Measurements from ENCODE around the gene PABPC1L.

Gene PABPC1L

GRCh38 chr20:44938637-44939036 is 28.8 kb downstream of the PABPC1L start:
- Histone ChIP-seq H3K27me3 (ENCODE audit: insufficient read depth, low read length) (no peaks in the 10 kb centered on the region), H3K36me3 (ENCODE audit: insufficient read depth, low read length) (peaks cover 29% of the 10 kb centered on the region), H3K4me3 (ENCODE audit: low read length) (no peak overlapping the region)

GRCh38 chr20:44941120-44941691 is 31.3 kb downstream of the PABPC1L start:
- Histone ChIP-seq H3K27me3 (ENCODE audit: insufficient read depth, low read length) (no peaks in the 10 kb centered on the region), H3K9me3 (ENCODE audit: low read length) (no peaks in the 10 kb centered on the region), H3K4me1 (ENCODE audit: insufficient read depth, low read length) (no peaks in the 10 kb centered on the region), H3K4me3 (ENCODE audit: low read length) (no peak overlapping the region), H3K36me3 (ENCODE audit: insufficient read depth, low read length) (peaks cover 44% of the 10 kb centered on the region), H2AFZ (ENCODE audit: low read depth, low read length) (no peak overlapping the region)

More at GRCh38 chr20:44938637-44939036, 28.8 kb downstream of the PABPC1L start:
- Histone ChIP-seq H2AFZ (ENCODE audit: low read depth, low read length) (no peak overlapping the region), H3K9me3 (ENCODE audit: low read length) (no peaks in the 10 kb centered on the region), H3K4me1 (ENCODE audit: insufficient read depth, low read length) (no peaks in the 10 kb centered on the region)

DNA sequence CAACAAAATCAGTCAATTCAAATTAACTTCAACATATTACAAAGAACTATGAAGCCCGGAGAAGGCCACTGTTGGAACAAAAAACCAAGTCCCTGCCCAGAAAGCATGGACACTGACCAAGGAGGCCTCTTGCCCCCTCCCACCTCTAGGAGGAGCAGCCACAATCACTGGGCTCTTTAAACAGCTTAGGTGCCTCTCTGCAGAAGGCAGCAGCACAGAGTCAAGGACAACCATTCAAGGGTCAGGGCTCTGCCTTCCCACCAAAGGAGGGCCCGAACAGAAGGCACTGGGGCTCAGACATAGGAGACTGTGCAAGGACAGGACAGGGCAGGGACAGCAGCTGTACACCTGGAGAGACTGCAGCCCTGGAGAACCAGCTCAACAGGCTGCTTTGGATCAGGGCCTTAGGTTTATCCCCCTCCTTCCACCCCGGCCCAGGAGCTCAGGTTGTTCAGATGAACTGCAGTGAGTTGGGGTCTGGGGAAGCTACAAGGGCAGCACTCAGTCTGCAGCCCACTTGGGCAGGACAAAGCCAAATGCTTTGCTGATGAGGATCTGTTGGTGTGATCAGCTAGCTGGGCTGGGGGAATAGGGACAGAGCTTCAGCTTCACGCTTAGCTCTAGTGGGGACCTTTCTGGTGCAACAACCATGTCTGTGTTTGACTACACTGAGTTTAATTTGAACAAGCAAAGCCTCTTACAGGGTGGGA is 32.6 kb downstream of the PABPC1L start:
- Histone ChIP-seq H2AFZ (ENCODE audit: low read depth, low read length) (no peak overlapping the region), H3K4me3 (ENCODE audit: low read length) (no peak overlapping the region), H3K9me3 (ENCODE audit: low read length) (no peaks in the 10 kb centered on the region), H3K36me3 (ENCODE audit: insufficient read depth, low read length) (peaks cover 50% of the 10 kb centered on the region), H3K4me1 (ENCODE audit: insufficient read depth, low read length) (no peaks in the 10 kb centered on the region), H3K27me3 (ENCODE audit: insufficient read depth, low read length) (no peaks in the 10 kb centered on the region)

DNA sequence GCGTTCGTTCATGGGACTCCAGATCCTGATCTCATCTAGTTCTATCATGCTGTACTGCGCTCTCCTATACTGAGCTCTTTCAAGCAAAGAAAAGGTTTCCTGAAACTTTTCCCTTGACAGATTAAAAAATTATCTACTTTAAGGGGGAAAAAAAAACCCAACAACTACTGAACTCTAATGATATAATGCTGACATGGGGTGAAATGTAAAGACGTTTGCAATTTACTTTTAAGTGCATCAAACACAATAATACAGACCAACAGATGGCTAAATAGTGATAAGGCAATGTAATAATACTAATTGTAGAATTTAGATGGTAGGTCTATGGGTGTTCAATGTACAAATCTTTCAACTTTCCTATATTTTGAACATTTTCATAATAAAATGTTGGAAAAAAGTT is 34.0 kb downstream of the PABPC1L start:
- no peaks in the 10 kb centered on the region for H3K4me1 ChIP-seq (ENCODE audit: insufficient read depth, low read length)
- H3K9me3 ChIP-seq (ENCODE audit: low read length): no peaks in the 10 kb centered on the region
- H2AFZ ChIP-seq (ENCODE audit: low read depth, low read length): no peak overlapping the region
- H3K27me3 ChIP-seq (ENCODE audit: insufficient read depth, low read length): no peaks in the 10 kb centered on the region
- H3K4me3 ChIP-seq (ENCODE audit: low read length): no peak overlapping the region
- H3K36me3 ChIP-seq (ENCODE audit: insufficient read depth, low read length): peaks cover 60% of the 10 kb centered on the region

DNA sequence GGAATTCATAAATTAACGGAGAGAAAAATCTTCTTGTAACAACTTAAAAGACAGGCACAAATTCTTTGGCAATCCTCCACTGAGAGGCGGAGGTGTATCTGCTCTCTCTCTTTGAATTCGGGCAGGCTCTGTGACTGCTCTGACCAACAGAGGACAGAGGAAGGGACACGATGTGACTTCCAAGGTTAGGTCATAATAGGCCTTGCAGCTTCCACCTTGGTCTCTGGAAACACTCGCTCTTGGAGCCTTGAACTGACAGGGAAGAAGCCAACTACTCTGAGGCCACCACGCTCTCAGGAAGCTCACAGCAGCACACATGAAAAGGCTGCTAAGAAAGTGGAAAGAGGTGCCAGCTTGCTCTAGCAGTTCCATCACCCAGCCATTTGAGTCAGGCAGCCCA is 35.4 kb downstream of the PABPC1L start:
- H3K27me3 ChIP-seq (ENCODE audit: insufficient read depth, low read length): no peaks in the 10 kb centered on the region
- H3K4me1 ChIP-seq (ENCODE audit: insufficient read depth, low read length): no peaks in the 10 kb centered on the region
- no peak overlapping the region for H3K4me3 ChIP-seq (ENCODE audit: low read length)
- H2AFZ ChIP-seq (ENCODE audit: low read depth, low read length): no peak overlapping the region
- H3K36me3 ChIP-seq (ENCODE audit: insufficient read depth, low read length): peaks cover 70% of the 10 kb centered on the region
- no peaks in the 10 kb centered on the region for H3K9me3 ChIP-seq (ENCODE audit: low read length)

DNA sequence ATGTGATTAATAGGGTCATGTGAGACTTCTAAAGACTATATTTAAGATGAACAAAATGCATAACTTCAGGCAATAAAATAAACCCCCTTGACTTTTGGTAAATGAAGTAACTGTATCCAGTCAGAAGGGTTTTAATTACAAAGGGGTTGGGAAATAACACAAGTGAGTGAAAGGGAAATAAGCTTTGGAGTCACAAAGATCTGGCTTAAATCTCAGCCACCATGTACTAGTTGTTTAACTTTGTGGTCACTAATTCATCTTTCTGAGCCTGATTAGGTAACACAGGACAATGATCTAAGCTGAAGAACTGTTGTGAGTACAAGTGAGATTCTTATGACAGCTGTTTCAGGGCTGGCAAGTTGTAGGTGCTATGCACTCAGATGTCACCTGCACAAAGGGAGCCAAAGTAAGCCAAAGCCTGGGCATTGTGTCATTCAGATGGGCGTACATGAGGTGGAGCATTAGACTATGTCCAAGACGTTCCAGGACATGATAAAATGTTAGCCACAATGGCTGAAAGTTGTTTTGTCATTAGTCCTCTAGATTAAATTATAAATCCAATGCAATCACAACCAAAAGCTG is 36.5 kb downstream of the PABPC1L start:
- no peaks in the 10 kb centered on the region for H3K27me3 ChIP-seq (ENCODE audit: insufficient read depth, low read length)
- H3K36me3 ChIP-seq (ENCODE audit: insufficient read depth, low read length): peaks cover 74% of the 10 kb centered on the region
- no peaks in the 10 kb centered on the region for H3K4me1 ChIP-seq (ENCODE audit: insufficient read depth, low read length)
- H2AFZ ChIP-seq (ENCODE audit: low read depth, low read length): no peak overlapping the region
- H3K9me3 ChIP-seq (ENCODE audit: low read length): no peaks in the 10 kb centered on the region
- H3K4me3 ChIP-seq (ENCODE audit: low read length): no peak overlapping the region

DNA sequence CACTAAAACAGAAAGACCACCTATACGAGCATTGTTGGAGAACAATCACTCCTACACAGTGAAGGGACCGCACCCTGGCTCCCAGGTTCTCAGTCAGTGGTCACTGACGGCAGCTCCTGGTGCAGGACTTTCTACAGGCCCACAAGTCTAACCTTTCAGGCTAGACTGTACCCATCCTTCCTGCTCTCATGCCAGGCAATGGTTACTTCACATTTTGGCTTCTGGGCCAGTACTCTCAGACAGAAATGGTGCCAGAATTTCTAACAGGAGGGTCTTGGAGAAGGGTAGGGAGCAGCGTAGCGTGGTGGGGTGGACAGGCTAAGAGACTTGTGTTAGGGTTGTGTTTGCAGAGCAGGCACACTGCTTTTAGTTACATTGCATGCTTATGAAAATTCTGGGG is 38.2 kb downstream of the PABPC1L start:
- Histone ChIP-seq H3K4me3 (ENCODE audit: low read length) (no peak overlapping the region), H3K36me3 (ENCODE audit: insufficient read depth, low read length) (peaks cover 80% of the 10 kb centered on the region), H2AFZ (ENCODE audit: low read depth, low read length) (no peak overlapping the region), H3K4me1 (ENCODE audit: insufficient read depth, low read length) (no peaks in the 10 kb centered on the region), H3K27me3 (ENCODE audit: insufficient read depth, low read length) (no peaks in the 10 kb centered on the region), H3K9me3 (ENCODE audit: low read length) (no peaks in the 10 kb centered on the region)

DNA sequence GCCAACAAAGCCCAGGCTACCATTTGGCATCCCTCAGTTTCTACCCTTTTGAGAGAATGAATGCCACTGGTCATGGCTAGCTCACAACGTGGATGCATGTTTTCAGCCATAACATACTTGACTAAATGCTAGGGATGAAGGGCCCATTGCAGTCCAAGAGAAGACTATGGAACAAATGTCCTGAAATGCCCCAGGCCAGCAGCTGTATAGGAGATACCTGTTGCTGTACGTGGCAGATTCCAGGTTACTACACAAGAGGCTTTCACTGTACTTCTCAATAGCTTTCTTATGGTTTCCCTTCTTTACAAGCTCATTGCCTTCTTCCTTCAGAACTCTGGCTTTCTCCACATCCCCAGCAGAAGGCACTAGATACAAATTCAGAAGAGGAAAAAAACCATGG is 38.7 kb downstream of the PABPC1L start:
- no peak overlapping the region for H2AFZ ChIP-seq (ENCODE audit: low read depth, low read length)
- peaks cover 80% of the 10 kb centered on the region for H3K36me3 ChIP-seq (ENCODE audit: insufficient read depth, low read length)
- no peak overlapping the region for H3K4me3 ChIP-seq (ENCODE audit: low read length)
- H3K9me3 ChIP-seq (ENCODE audit: low read length): no peaks in the 10 kb centered on the region
- H3K27me3 ChIP-seq (ENCODE audit: insufficient read depth, low read length): no peaks in the 10 kb centered on the region
- no peaks in the 10 kb centered on the region for H3K4me1 ChIP-seq (ENCODE audit: insufficient read depth, low read length)

DNA sequence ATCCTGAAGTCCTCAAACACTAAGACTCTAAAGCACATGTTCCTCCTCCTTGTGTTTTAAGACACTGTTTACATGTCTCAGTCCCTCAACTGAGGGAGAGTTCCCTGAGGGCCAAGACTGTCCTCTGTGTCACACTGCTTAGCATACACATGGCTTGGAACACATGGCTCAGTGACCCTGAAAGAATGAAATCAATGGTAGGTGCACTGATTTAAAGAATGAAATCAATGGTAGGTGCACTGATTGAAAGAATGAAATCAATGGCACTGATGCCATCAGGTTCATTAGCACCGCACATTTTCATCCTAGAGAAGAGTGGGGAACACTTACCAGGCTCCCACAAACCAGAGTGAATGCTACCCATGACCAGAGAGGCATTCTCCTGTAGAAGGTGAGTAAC is 40.5 kb downstream of the PABPC1L start:
- Histone ChIP-seq H3K27me3 (ENCODE audit: insufficient read depth, low read length) (no peaks in the 10 kb centered on the region), H3K4me3 (ENCODE audit: low read length) (no peak overlapping the region), H2AFZ (ENCODE audit: low read depth, low read length) (no peak overlapping the region), H3K9me3 (ENCODE audit: low read length) (no peaks in the 10 kb centered on the region), H3K4me1 (ENCODE audit: insufficient read depth, low read length) (no peaks in the 10 kb centered on the region), H3K36me3 (ENCODE audit: insufficient read depth, low read length) (peaks cover 89% of the 10 kb centered on the region)

DNA sequence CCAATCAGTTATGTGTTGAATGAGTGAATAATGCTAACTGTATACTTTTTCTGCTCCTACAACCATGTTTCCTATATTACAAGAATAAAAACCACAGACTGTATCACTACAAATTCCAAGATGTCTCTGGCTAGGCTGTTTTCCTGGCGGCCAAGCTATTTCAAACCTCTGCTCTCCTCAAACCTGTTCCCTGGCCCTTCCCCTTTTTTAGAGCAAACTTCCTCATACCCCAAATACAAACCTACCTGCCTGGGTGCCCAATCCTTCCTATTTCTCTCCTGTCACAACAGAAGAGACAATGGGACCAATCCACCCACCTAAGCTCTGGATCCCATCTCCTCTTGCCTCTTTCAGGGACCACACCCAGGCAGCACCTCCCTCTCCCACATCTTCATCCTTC is 42.9 kb downstream of the PABPC1L start:
- no peaks in the 10 kb centered on the region for H3K27me3 ChIP-seq (ENCODE audit: insufficient read depth, low read length)
- H3K4me1 ChIP-seq (ENCODE audit: insufficient read depth, low read length): no peaks in the 10 kb centered on the region
- no peak overlapping the region for H3K4me3 ChIP-seq (ENCODE audit: low read length)
- H3K36me3 ChIP-seq (ENCODE audit: insufficient read depth, low read length): peaks cover 81% of the 10 kb centered on the region
- H3K9me3 ChIP-seq (ENCODE audit: low read length): no peaks in the 10 kb centered on the region
- H2AFZ ChIP-seq (ENCODE audit: low read depth, low read length): no peak overlapping the region

GRCh38 chr20:44954211-44954610 is 44.4 kb downstream of the PABPC1L start:
- Histone ChIP-seq H3K36me3 (ENCODE audit: insufficient read depth, low read length) (peaks cover 66% of the 10 kb centered on the region), H3K4me3 (ENCODE audit: low read length) (no peak overlapping the region), H2AFZ (ENCODE audit: low read depth, low read length) (no peak overlapping the region), H3K9me3 (ENCODE audit: low read length) (no peaks in the 10 kb centered on the region), H3K27me3 (ENCODE audit: insufficient read depth, low read length) (no peaks in the 10 kb centered on the region), H3K4me1 (ENCODE audit: insufficient read depth, low read length) (peaks cover 10% of the 10 kb centered on the region)

GRCh38 chr20:44955270-44955669 is 45.4 kb downstream of the PABPC1L start:
- H3K27me3 ChIP-seq (ENCODE audit: insufficient read depth, low read length): no peaks in the 10 kb centered on the region
- peaks cover 13% of the 10 kb centered on the region for H3K4me1 ChIP-seq (ENCODE audit: insufficient read depth, low read length)
- peaks cover 60% of the 10 kb centered on the region for H3K36me3 ChIP-seq (ENCODE audit: insufficient read depth, low read length)
- no peak overlapping the region for H3K4me3 ChIP-seq (ENCODE audit: low read length)
- H2AFZ ChIP-seq (ENCODE audit: low read depth, low read length): no peak overlapping the region
- H3K9me3 ChIP-seq (ENCODE audit: low read length): no peaks in the 10 kb centered on the region

- no peak overlapping the region for H2AFZ ChIP-seq (ENCODE audit: low read depth, low read length)
- H3K27me3 ChIP-seq (ENCODE audit: insufficient read depth, low read length): no peaks in the 10 kb centered on the region
- no peaks in the 10 kb centered on the region for H3K9me3 ChIP-seq (ENCODE audit: low read length)
- peaks cover 17% of the 10 kb centered on the region for H3K4me1 ChIP-seq (ENCODE audit: insufficient read depth, low read length)
- no peak overlapping the region for H3K4me3 ChIP-seq (ENCODE audit: low read length)
- peaks cover 49% of the 10 kb centered on the region for H3K36me3 ChIP-seq (ENCODE audit: insufficient read depth, low read length)
Measured at GRCh38 chr20:44956410-44956809, 46.5 kb downstream of the PABPC1L start.
